A549 (cell line): ENCODE measurements around the gene CLP1.

Source experiments
- CBX2 ChIP-seq: fragments of 200-600 bp; sonication (generic); IDR thresholded peaks from 2 replicates; pipeline ENCODE4 v1.6.1; 2016; ENCODE audit warnings: low read depth, mild to moderate bottlenecking, borderline replicate concordance
- CHD2 ChIP-seq: fragments of 150-350 bp; IDR thresholded peaks from 2 replicates; pipeline ENCODE4 v1.6.1; 2014; ENCODE audit warnings: low read length; ENCODE audit not compliant: partially characterized antibody
- FOSB ChIP-seq: fragments of 250-450 bp; sonication (Bioruptor Pico); IDR thresholded peaks from 2 replicates; pipeline ENCODE4 v1.5.0; 2020; ENCODE audit warnings: mild to moderate bottlenecking, moderate library complexity
- MAZ ChIP-seq: fragments of 150-350 bp; IDR thresholded peaks from 2 replicates; pipeline ENCODE4 v1.6.1; 2014; ENCODE audit warnings: antibody characterized with exemption, low read depth, low read length, borderline replicate concordance
- POLR2A ChIP-seq: IDR thresholded peaks from 2 replicates; pipeline ENCODE4 v1.6.1; 2012; ENCODE audit warnings: mild to moderate bottlenecking, low read length
- RAD21 ChIP-seq, 2 experiments: fragments of >200 bp in 1 of 2; sonication (Bioruptor Twin) in 1 of 2; formaldehyde crosslinking in 1 of 2; IDR thresholded peaks in 1 of 2; conservative IDR thresholded peaks in 1 of 2; 2 replicates in 1 of 2; 3 replicates in 1 of 2; pipeline ENCODE4 v1.6.1; 2012 to 2018; ENCODE audit warnings: inconsistent platforms in 1 of 2
- RFX5 ChIP-seq: fragments of 450-650 bp; IDR thresholded peaks from 2 replicates; pipeline ENCODE4 v1.7.1; 2014; ENCODE audit warnings: antibody characterized with exemption, mild to moderate bottlenecking, moderate library complexity
- SMC3 ChIP-seq: fragments of >200 bp; sonication (Bioruptor Twin); formaldehyde crosslinking; IDR thresholded peaks from 3 replicates; pipeline ENCODE4 v1.6.1; 2018; ENCODE audit warnings: inconsistent platforms
- TF ChIP-seq, protein P1 (sequence below): fragments of >200 bp; sonication (Bioruptor Twin); formaldehyde crosslinking; IDR thresholded peaks from 3 replicates; pipeline ENCODE4 v1.5.1; 2016
- TF ChIP-seq, protein P2 (sequence below): fragments of 250-450 bp; sonication (Bioruptor Pico); IDR thresholded peaks from 2 replicates; pipeline ENCODE4 v1.5.0; 2021; ENCODE audit warnings: mild to moderate bottlenecking, moderate library complexity, borderline replicate concordance
- TF ChIP-seq, protein P3 (sequence below): fragments of 150-350 bp; IDR thresholded peaks from 2 replicates; pipeline ENCODE4 v1.6.1; 2014; ENCODE audit warnings: low read depth, mild to moderate bottlenecking, low read length

DNA sequence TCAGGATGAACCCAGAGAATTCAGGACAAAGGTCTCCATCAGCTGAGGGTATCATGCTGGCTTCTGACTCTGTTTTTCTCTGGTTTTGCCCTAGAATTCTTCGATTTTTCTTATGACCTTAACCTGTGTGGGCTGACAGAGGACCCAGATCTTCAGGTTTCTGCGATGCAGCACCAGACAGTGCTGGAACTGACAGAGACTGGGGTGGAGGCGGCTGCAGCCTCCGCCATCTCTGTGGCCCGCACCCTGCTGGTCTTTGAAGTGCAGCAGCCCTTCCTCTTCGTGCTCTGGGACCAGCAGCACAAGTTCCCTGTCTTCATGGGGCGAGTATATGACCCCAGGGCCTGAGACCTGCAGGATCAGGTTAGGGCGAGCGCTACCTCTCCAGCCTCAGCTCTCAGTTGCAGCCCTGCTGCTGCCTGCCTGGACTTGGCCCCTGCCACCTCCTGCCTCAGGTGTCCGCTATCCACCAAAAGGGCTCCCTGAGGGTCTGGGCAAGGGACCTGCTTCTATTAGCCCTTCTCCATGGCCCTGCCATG is 43.3 kb upstream of the CLP1 start:
- TF ChIP-seq RFX5: no peak
- TF ChIP-seq CHD2: no peak
- no peak for TF ChIP-seq MAZ
- TF ChIP-seq, protein P1, sequence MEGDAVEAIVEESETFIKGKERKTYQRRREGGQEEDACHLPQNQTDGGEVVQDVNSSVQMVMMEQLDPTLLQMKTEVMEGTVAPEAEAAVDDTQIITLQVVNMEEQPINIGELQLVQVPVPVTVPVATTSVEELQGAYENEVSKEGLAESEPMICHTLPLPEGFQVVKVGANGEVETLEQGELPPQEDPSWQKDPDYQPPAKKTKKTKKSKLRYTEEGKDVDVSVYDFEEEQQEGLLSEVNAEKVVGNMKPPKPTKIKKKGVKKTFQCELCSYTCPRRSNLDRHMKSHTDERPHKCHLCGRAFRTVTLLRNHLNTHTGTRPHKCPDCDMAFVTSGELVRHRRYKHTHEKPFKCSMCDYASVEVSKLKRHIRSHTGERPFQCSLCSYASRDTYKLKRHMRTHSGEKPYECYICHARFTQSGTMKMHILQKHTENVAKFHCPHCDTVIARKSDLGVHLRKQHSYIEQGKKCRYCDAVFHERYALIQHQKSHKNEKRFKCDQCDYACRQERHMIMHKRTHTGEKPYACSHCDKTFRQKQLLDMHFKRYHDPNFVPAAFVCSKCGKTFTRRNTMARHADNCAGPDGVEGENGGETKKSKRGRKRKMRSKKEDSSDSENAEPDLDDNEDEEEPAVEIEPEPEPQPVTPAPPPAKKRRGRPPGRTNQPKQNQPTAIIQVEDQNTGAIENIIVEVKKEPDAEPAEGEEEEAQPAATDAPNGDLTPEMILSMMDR: no peak
- TF ChIP-seq, protein P2, sequence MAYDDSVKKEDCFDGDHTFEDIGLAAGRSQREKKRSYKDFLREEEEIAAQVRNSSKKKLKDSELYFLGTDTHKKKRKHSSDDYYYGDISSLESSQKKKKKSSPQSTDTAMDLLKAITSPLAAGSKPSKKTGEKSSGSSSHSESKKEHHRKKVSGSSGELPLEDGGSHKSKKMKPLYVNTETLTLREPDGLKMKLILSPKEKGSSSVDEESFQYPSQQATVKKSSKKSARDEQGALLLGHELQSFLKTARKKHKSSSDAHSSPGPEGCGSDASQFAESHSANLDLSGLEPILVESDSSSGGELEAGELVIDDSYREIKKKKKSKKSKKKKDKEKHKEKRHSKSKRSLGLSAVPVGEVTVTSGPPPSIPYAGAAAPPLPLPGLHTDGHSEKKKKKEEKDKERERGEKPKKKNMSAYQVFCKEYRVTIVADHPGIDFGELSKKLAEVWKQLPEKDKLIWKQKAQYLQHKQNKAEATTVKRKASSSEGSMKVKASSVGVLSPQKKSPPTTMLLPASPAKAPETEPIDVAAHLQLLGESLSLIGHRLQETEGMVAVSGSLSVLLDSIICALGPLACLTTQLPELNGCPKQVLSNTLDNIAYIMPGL (CRISPR knock-in tag): no peak
- no peak for TF ChIP-seq RAD21 (conservative IDR thresholded peaks at IDR 0.05 in 1 of 2, IDR thresholded peaks at IDR 0.05 in 1 of 2)
- TF ChIP-seq SMC3: no peak
- TF ChIP-seq POLR2A: no peak
- TF ChIP-seq CBX2: no peak
- no peak for TF ChIP-seq FOSB (CRISPR knock-in tag)
- TF ChIP-seq, protein P3, sequence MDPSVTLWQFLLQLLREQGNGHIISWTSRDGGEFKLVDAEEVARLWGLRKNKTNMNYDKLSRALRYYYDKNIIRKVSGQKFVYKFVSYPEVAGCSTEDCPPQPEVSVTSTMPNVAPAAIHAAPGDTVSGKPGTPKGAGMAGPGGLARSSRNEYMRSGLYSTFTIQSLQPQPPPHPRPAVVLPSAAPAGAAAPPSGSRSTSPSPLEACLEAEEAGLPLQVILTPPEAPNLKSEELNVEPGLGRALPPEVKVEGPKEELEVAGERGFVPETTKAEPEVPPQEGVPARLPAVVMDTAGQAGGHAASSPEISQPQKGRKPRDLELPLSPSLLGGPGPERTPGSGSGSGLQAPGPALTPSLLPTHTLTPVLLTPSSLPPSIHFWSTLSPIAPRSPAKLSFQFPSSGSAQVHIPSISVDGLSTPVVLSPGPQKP: no peak
